Adipocyte (in vitro differentiated cells): Measurements from ENCODE around the gene KCNQ1.
A peak's percentile ranks its signal among the peaks of the same experiment; 100 is the strongest.

Experiments used
- DNase-seq: peaks from one replicate; pipeline ENCODE4 v3.0.0-alpha.2; 2015; ENCODE audit warnings: low read depth
- H3K27me3 ChIP-seq: replicated peaks from 2 replicates; pipeline ENCODE4 v1.7.0; 2013; ENCODE audit warnings: mild to moderate bottlenecking, low read length, moderate library complexity; ENCODE audit not compliant: control insufficient read depth, insufficient read depth
- H3K36me3 ChIP-seq: 2 replicates; pipeline ENCODE4 v1.7.0; 2013; ENCODE audit warnings: low read length, mild to moderate bottlenecking, moderate library complexity; ENCODE audit not compliant: control insufficient read depth, insufficient read depth, severe bottlenecking
- H3K4me1 ChIP-seq: 2 replicates; pipeline ENCODE4 v1.7.0; 2013; ENCODE audit warnings: mild to moderate bottlenecking, low read length, moderate library complexity; ENCODE audit not compliant: control insufficient read depth, insufficient read depth
- H3K4me3 ChIP-seq: 2 replicates; pipeline ENCODE4 v1.7.0; 2013; ENCODE audit warnings: mild to moderate bottlenecking, low read length, moderate library complexity
- H3K9ac ChIP-seq: 2 replicates; pipeline ENCODE4 v1.7.0; 2013; ENCODE audit warnings: mild to moderate bottlenecking, low read length, moderate library complexity
- H3K9me3 ChIP-seq: 2 replicates; pipeline ENCODE4 v1.7.0; 2013; ENCODE audit warnings: mild to moderate bottlenecking, low read length, moderate library complexity; ENCODE audit not compliant: control insufficient read depth

Gene KCNQ1

DNA sequence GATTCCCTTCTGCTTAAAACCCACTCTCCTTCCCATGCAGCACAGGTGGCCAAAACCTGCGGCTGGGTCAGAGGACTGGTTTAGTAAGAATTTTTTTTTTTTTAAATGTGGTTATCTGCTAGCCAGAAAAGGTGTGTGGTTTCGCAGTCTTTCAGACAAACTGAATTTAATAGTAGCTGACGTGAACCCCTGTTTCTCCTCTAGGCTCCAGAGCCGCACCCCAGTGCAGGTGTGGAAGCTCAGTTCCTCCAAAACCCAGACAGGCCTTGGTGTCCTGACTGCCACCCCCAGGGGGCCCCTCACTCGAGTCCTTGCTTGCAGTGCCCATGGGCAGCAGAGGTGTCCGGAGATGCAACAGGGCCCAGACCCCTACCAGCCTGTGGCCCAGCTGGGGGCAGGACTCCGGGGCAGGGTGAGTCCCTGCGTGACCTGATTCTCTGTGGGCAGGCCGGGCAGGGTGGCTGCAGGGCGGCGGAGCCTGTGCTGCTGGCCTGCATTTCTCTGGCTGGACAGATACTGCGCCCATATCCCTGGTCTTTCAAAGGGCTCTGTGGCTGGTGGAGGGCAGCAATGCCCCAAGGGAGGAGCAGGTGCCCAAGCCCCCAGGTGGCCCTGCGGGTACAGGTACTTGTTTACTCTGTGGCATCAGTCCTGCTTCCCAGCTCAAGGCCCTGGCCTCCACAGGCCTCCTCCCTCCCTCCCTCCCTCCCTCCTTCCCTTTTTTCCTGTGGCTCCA, 15.2 kb downstream of the KCNQ1 start:
- Histone ChIP-seq H3K36me3 (no peaks in the 10 kb centered on the region), H3K9ac (no peak overlapping the region), H3K9me3 (peaks cover 4% of the 10 kb centered on the region), H3K4me3 (no peak overlapping the region), H3K4me1 (no peaks in the 10 kb centered on the region), H3K27me3 (peaks cover 16% of the 10 kb centered on the region)
- no peak for DNase-seq

DNA sequence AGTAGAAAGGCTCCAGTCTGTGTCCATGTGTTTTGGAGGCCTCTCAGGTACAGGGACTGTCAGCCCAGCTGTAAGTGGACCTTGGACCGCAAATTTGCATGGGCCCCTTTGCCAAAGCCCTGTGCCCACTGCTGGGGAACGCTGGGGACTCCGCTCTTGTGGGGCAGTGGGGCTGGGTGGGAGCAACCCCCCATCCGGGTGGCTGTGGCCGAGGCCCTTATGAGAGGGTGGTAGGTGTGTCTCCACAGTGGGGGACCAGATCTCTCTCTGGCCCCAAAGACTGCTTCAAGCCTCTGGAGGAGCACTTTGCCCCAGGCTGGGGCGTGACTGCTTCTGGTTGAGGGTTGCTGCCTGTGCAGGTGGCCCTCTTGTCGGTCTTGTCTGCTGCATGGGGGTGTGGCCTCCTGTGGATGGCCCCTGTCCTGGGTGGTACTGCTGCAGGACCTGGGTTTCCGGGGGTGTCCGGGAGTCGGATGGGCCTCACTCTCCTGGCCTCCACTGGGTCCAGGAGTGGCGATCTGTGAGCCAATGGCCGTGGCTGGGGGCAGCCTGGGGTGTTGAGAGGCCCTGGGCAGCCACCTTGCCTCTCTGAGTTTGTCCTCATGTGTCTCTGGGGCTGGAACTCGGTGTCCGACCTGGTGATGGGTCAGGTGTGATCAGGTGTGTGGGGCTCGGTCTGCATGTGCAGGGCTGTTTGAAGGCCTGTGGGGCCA, 15.9 kb downstream of the KCNQ1 start:
- DNase-seq: no peak
- no peak overlapping the region for H3K4me3 ChIP-seq
- H3K4me1 ChIP-seq: no peaks in the 10 kb centered on the region
- H3K9ac ChIP-seq: no peak overlapping the region
- peaks cover 14% of the 10 kb centered on the region for H3K27me3 ChIP-seq
- H3K9me3 ChIP-seq: peaks cover under 1% of the 10 kb centered on the region
- no peaks in the 10 kb centered on the region for H3K36me3 ChIP-seq

GRCh38 chr11:2461253-2461955, 16.6 kb downstream of the KCNQ1 start:
- Histone ChIP-seq H3K4me1 (no peaks in the 10 kb centered on the region), H3K36me3 (no peaks in the 10 kb centered on the region), H3K27me3 (peaks cover 12% of the 10 kb centered on the region), H3K9me3 (no peaks in the 10 kb centered on the region), H3K9ac (no peak overlapping the region), H3K4me3 (no peak overlapping the region)
- peak; percentile 5 for DNase-seq

GRCh38 chr11:2461956-2462542, 17.2 kb downstream of the KCNQ1 start:
- Histone ChIP-seq H3K36me3 (no peaks in the 10 kb centered on the region), H3K9ac (no peak overlapping the region), H3K9me3 (no peaks in the 10 kb centered on the region), H3K4me1 (no peaks in the 10 kb centered on the region), H3K27me3 (peaks cover 11% of the 10 kb centered on the region), H3K4me3 (no peak overlapping the region)
- DNase-seq: no peak

DNA sequence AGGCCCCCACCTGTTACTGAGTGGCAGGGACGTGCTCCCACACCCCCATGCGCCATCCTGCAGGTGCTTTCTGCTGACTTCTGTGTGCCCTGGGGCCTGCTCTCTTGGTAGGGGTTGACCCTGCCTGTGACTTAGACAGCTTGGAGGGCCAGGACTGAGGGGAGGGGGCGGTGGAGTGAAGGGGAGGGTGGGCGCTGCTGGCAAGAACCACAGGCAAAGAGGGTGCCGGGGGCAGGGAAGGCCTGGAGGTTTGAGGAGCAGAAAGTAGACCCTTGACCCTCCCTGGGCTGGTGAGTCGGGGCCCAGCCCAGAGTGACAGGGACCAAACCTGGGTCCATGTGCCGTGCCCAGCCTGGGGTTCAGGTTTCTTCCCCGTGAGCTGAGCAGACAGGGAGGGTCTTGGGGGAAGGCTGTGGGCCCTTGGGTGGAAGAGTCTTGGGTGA, 17.8 kb downstream of the KCNQ1 start:
- H3K27me3 ChIP-seq: peaks cover 6% of the 10 kb centered on the region
- no peaks in the 10 kb centered on the region for H3K4me1 ChIP-seq
- H3K4me3 ChIP-seq: no peak overlapping the region
- H3K9me3 ChIP-seq: no peaks in the 10 kb centered on the region
- no peak for DNase-seq
- no peak overlapping the region for H3K9ac ChIP-seq
- no peaks in the 10 kb centered on the region for H3K36me3 ChIP-seq

- no peak overlapping the region for H3K4me3 ChIP-seq
- H3K4me1 ChIP-seq: no peaks in the 10 kb centered on the region
- H3K9me3 ChIP-seq: no peaks in the 10 kb centered on the region
- H3K27me3 ChIP-seq: peaks cover 6% of the 10 kb centered on the region
- no peaks in the 10 kb centered on the region for H3K36me3 ChIP-seq
- no peak overlapping the region for H3K9ac ChIP-seq
- DNase-seq: no peak
These were observed 18.4 kb downstream of the KCNQ1 start for GRCh38 chr11:2462986-2463765.

GRCh38 chr11:2463766-2464277, 19.0 kb downstream of the KCNQ1 start:
- H3K27me3 ChIP-seq: peaks cover 5% of the 10 kb centered on the region
- H3K9me3 ChIP-seq: peaks cover 5% of the 10 kb centered on the region
- H3K36me3 ChIP-seq: no peaks in the 10 kb centered on the region
- no peaks in the 10 kb centered on the region for H3K4me1 ChIP-seq
- DNase-seq: no peak
- no peak overlapping the region for H3K4me3 ChIP-seq
- H3K9ac ChIP-seq: no peak overlapping the region

DNA sequence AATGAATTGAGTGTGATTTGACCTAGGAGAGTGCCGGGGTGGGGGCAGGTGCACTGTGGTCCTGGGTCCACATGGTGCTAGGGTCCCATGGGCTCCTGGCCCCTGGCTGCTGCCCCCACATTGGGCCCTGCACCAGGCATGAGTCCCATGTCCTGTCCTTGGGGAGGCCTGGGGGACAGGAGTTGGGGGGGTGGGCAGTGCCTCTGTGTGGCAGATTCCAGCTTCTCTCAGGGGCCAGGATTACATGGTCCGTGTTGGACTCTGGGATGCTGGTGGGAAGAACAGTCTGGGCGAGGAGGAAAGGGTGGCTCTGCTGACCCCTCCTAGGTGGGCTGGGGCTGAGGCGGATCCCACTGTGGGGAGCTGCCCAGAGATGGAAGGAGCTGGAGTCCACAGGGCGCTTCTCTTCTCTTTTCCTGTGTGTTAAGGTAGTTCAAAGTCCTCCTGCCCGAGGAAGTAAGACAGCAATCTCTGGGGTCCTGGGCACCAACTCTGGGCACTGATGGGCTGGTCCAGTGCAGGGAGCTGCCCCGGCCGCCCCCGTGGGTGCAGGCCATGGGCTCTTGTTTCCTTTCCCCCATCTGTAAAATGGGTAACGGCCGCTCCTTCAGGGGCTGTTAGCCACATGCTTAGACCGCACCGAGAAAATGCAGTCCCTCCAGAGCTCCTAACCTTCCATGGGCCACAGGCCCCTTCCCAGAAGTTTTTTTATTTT, 19.8 kb downstream of the KCNQ1 start:
- Histone ChIP-seq H3K36me3 (no peaks in the 10 kb centered on the region), H3K4me3 (no peak overlapping the region), H3K9ac (no peak overlapping the region), H3K4me1 (no peaks in the 10 kb centered on the region), H3K9me3 (peaks cover 7% of the 10 kb centered on the region), H3K27me3 (no peaks in the 10 kb centered on the region)
- DNase-seq: no peak

- Histone ChIP-seq H3K4me3 (no peak overlapping the region), H3K9ac (no peak overlapping the region), H3K4me1 (no peaks in the 10 kb centered on the region), H3K27me3 (peaks cover 4% of the 10 kb centered on the region), H3K36me3 (no peaks in the 10 kb centered on the region), H3K9me3 (peaks cover 7% of the 10 kb centered on the region)
- no peak for DNase-seq
These were observed 20.6 kb downstream of the KCNQ1 start for GRCh38 chr11:2465202-2466068.
